ENCODE data around the gene KCNJ6.
"Not testable (repeated sequence)": the region's sequence is repeated elsewhere in the genome, so short reads cannot be mapped to it uniquely, and the experiment has no call there.

KCNJ6 gene

GRCh38 chr21:37614351-37614875, 301.8 kb downstream of the KCNJ6 start:
- no peak for DNase-seq
- TF ChIP-seq POLR2A (IDR thresholded peaks at IDR 0.05; ENCODE audit: low read length) (no peak), GATA1 (IDR thresholded peaks at IDR 0.05; ENCODE audit: low read depth, low read length) (no peak)

GRCh38 chr21:37607081-37607480, 309.2 kb downstream of the KCNJ6 start:
- DNase-seq, result no peak
- no peak for TF ChIP-seq POLR2A (IDR thresholded peaks at IDR 0.05; ENCODE audit: low read length)
- no peak for TF ChIP-seq GATA1 (IDR thresholded peaks at IDR 0.05; ENCODE audit: low read depth, low read length)

- DNase-seq, result no peak
- TF ChIP-seq POLR2A (IDR thresholded peaks at IDR 0.05; ENCODE audit: low read length) (no peak), GATA1 (IDR thresholded peaks at IDR 0.05; ENCODE audit: low read depth, low read length) (no peak)
Measured at GRCh38 chr21:37606549-37606948, 309.7 kb downstream of the KCNJ6 start.

GRCh38 chr21:37605006-37605405, 311.3 kb downstream of the KCNJ6 start:
- no peak for DNase-seq
- TF ChIP-seq POLR2A (IDR thresholded peaks at IDR 0.05; ENCODE audit: low read length), result no peak
- no peak for TF ChIP-seq GATA1 (IDR thresholded peaks at IDR 0.05; ENCODE audit: low read depth, low read length)

- no peak for TF ChIP-seq GATA1 (IDR thresholded peaks at IDR 0.05; ENCODE audit: low read depth, low read length)
- no peak for DNase-seq
Measured at GRCh38 chr21:37603129-37603528, 313.1 kb downstream of the KCNJ6 start.

- no peak for TF ChIP-seq GATA1 (IDR thresholded peaks at IDR 0.05; ENCODE audit: low read depth, low read length)
- TF ChIP-seq POLR2A (IDR thresholded peaks at IDR 0.05; ENCODE audit: low read length), result no peak
- DNase-seq, result no peak
Measured at GRCh38 chr21:37601915-37602314, 314.3 kb downstream of the KCNJ6 start.

- DNase-seq, result no peak
- no peak for TF ChIP-seq GATA1 (IDR thresholded peaks at IDR 0.05; ENCODE audit: low read depth, low read length)
- no peak for TF ChIP-seq POLR2A (IDR thresholded peaks at IDR 0.05; ENCODE audit: low read length)
Measured at GRCh38 chr21:37601027-37601426, 315.2 kb downstream of the KCNJ6 start.

GRCh38 chr21:37595944-37596343, 320.3 kb downstream of the KCNJ6 start:
- no peak for DNase-seq
- TF ChIP-seq POLR2A (IDR thresholded peaks at IDR 0.05; ENCODE audit: low read length), result no peak

- TF ChIP-seq GATA1 (IDR thresholded peaks at IDR 0.05; ENCODE audit: low read depth, low read length) (no peak), POLR2A (IDR thresholded peaks at IDR 0.05; ENCODE audit: low read length) (no peak)
- no peak for DNase-seq
Measured at GRCh38 chr21:37594472-37594951, 321.7 kb downstream of the KCNJ6 start.

- TF ChIP-seq GATA1 (IDR thresholded peaks at IDR 0.05; ENCODE audit: low read depth, low read length) (no peak), POLR2A (IDR thresholded peaks at IDR 0.05; ENCODE audit: low read length) (no peak)
- DNase-seq, result no peak
Measured at GRCh38 chr21:37593740-37594471, 322.4 kb downstream of the KCNJ6 start.

- TF ChIP-seq POLR2A (IDR thresholded peaks at IDR 0.05; ENCODE audit: low read length), result no peak
- TF ChIP-seq GATA1 (IDR thresholded peaks at IDR 0.05; ENCODE audit: low read depth, low read length), result no peak
- no peak for DNase-seq
Measured at GRCh38 chr21:37593015-37593414, 323.2 kb downstream of the KCNJ6 start.

GRCh38 chr21:37592496-37592895, 323.8 kb downstream of the KCNJ6 start:
- TF ChIP-seq GATA1 (IDR thresholded peaks at IDR 0.05; ENCODE audit: low read depth, low read length) (no peak), POLR2A (IDR thresholded peaks at IDR 0.05; ENCODE audit: low read length) (no peak)
- no peak for DNase-seq

- DNase-seq, result not testable (repeated sequence)
Measured at GRCh38 chr21:37591994-37592393, 324.3 kb downstream of the KCNJ6 start.

- not testable (repeated sequence) for DNase-seq
Measured at GRCh38 chr21:37590836-37591235, 325.4 kb downstream of the KCNJ6 start.

- not testable (repeated sequence) for DNase-seq
Measured at GRCh38 chr21:37588644-37589043, 327.6 kb downstream of the KCNJ6 start.

Measured in erythroblast (primary cell).